H9 (cell line): ENCODE measurements around the gene ZNF628. TPM values are rescaled to one million over a fixed set of nuclear protein-coding genes. Genes with fewer than 3 reads are reported as not detected.

ENCODE experiments used
- DNase-seq: peaks from one replicate; pipeline ENCODE4 v3.0.0-alpha.2; 2017
- H2AFZ ChIP-seq: one replicate; pipeline ENCODE4 v1.6.1; 2013; ENCODE audit warnings: mild to moderate bottlenecking, low read length, control low read depth, moderate library complexity
- H2AK5ac ChIP-seq: 2 replicates; pipeline ENCODE4 v1.6.1; 2013; ENCODE audit warnings: low read length, control low read depth, mixed read lengths; ENCODE audit not compliant: insufficient read length
- H2BK120ac ChIP-seq: one replicate; pipeline ENCODE4 v1.6.1; 2013; ENCODE audit warnings: low read depth, mild to moderate bottlenecking, low read length, control low read depth, inconsistent platforms; ENCODE audit not compliant: poor library complexity, severe bottlenecking
- H2BK12ac ChIP-seq: 2 replicates; pipeline ENCODE4 v1.6.1; 2013; ENCODE audit warnings: low read length, control low read depth, mixed read lengths, low read depth; ENCODE audit not compliant: insufficient read length
- H2BK15ac ChIP-seq: 2 replicates; pipeline ENCODE4 v1.6.1; 2013; ENCODE audit warnings: low read depth, low read length, control low read depth
- H2BK20ac ChIP-seq: one replicate; pipeline ENCODE4 v1.6.1; 2013; ENCODE audit warnings: low read depth, mild to moderate bottlenecking, low read length, control low read depth, inconsistent platforms; ENCODE audit not compliant: poor library complexity, severe bottlenecking
- H2BK5ac ChIP-seq: 2 replicates; pipeline ENCODE4 v1.6.1; 2013; ENCODE audit warnings: low read length, control low read depth, mixed read lengths; ENCODE audit not compliant: insufficient read length
- H3K14ac ChIP-seq: 2 replicates; pipeline ENCODE4 v1.6.1; 2013; ENCODE audit warnings: low read length, control low read depth; ENCODE audit not compliant: insufficient read depth
- H3K18ac ChIP-seq: 2 replicates; pipeline ENCODE4 v1.6.1; 2013; ENCODE audit warnings: low read depth, mild to moderate bottlenecking, mixed read lengths, low read length, control low read depth; ENCODE audit not compliant: insufficient read length
- H3K23ac ChIP-seq: 2 replicates; pipeline ENCODE4 v1.6.1; 2013; ENCODE audit warnings: low read length, control low read depth, mixed read lengths, low read depth; ENCODE audit not compliant: insufficient read length
- H3K23me2 ChIP-seq: 2 replicates; pipeline ENCODE4 v1.6.1; 2013; ENCODE audit warnings: low read depth, mild to moderate bottlenecking, mixed read lengths, low read length, control low read depth; ENCODE audit not compliant: insufficient read length, poor library complexity, severe bottlenecking
- H3K27ac ChIP-seq: 2 replicates; pipeline ENCODE4 v1.5.1; 2013; ENCODE audit warnings: low read length, control low read depth, mixed read lengths, low read depth; ENCODE audit not compliant: insufficient read length
- H3K27me3 ChIP-seq: 2 replicates; pipeline ENCODE4 v1.6.1; 2013; ENCODE audit warnings: low read length, control low read depth, inconsistent platforms; ENCODE audit not compliant: insufficient read depth
- H3K4ac ChIP-seq: 2 replicates; pipeline ENCODE4 v1.6.1; 2013; ENCODE audit warnings: low read depth, mild to moderate bottlenecking, control low read depth, inconsistent platforms, low read length, moderate library complexity
- H3K4me1 ChIP-seq: 2 replicates; pipeline ENCODE4 v1.6.1; 2013; ENCODE audit warnings: low read length, control low read depth, inconsistent platforms; ENCODE audit not compliant: insufficient read depth
- H3K4me2 ChIP-seq: 2 replicates; pipeline ENCODE4 v1.6.1; 2013; ENCODE audit warnings: low read length, control low read depth, mixed read lengths; ENCODE audit not compliant: insufficient read length, insufficient read depth
- H3K56ac ChIP-seq: 2 replicates; pipeline ENCODE4 v1.6.1; 2013; ENCODE audit warnings: low read depth, mild to moderate bottlenecking, mixed read lengths, low read length, control low read depth; ENCODE audit not compliant: insufficient read length
- H3K79me1 ChIP-seq: 2 replicates; pipeline ENCODE4 v1.6.1; 2013; ENCODE audit warnings: low read depth, mild to moderate bottlenecking, moderate library complexity, low read length, control low read depth, inconsistent platforms; ENCODE audit not compliant: insufficient read depth, poor library complexity, severe bottlenecking
- H3K79me2 ChIP-seq: 2 replicates; pipeline ENCODE4 v1.6.1; 2013; ENCODE audit warnings: low read length, control low read depth, inconsistent platforms; ENCODE audit not compliant: insufficient read depth
- H3K9ac ChIP-seq: 2 replicates; pipeline ENCODE4 v1.6.1; 2013; ENCODE audit warnings: low read length, control low read depth, mixed read lengths; ENCODE audit not compliant: insufficient read length; ENCODE audit errors: extremely low read depth
- H3K9me3 ChIP-seq: one replicate; pipeline ENCODE4 v1.6.1; 2013; ENCODE audit warnings: low read depth, low read length, inconsistent platforms; ENCODE audit not compliant: control insufficient read depth
- H3T11ph ChIP-seq: one replicate; pipeline ENCODE4 v1.6.1; 2013; ENCODE audit warnings: mild to moderate bottlenecking, low read length, control low read depth, inconsistent platforms
- H4K20me1 ChIP-seq: one replicate; pipeline ENCODE4 v1.6.1; 2013; ENCODE audit not compliant: control insufficient read depth, insufficient read length, insufficient read depth
- H4K5ac ChIP-seq: 2 replicates; pipeline ENCODE4 v1.6.1; 2013; ENCODE audit warnings: low read depth, mild to moderate bottlenecking, mixed read lengths, low read length, control low read depth; ENCODE audit not compliant: insufficient read length
- H4K8ac ChIP-seq: replicated peaks from 2 replicates; pipeline ENCODE4 v1.6.1; 2013; ENCODE audit warnings: low read length, control low read depth, mixed read lengths, low read depth; ENCODE audit not compliant: insufficient read length
- H4K91ac ChIP-seq: 2 replicates; pipeline ENCODE4 v1.6.1; 2013; ENCODE audit warnings: low read depth, mild to moderate bottlenecking, moderate library complexity, mixed read lengths, low read length, control low read depth; ENCODE audit not compliant: insufficient read length
- H3K27ac Mint-ChIP-seq, 3 experiments: 2 replicates in 2 of 3; 3 replicates in 1 of 3; pipeline ENCODE4 v1.8.0; 2020 to 2021; ENCODE audit warnings: mixed read lengths in 3 of 3, mild to moderate bottlenecking in 1 of 3, moderate library complexity in 1 of 3
- H3K27me3 Mint-ChIP-seq: 2 replicates; pipeline ENCODE4 v1.8.0; 2021; ENCODE audit warnings: low read depth, mild to moderate bottlenecking, moderate library complexity, mixed read lengths
- H3K36me3 Mint-ChIP-seq, 3 experiments: 2 replicates in 2 of 3; 3 replicates in 1 of 3; pipeline ENCODE4 v1.8.0; 2020 to 2021; ENCODE audit warnings: low read depth in 3 of 3, mixed read lengths in 3 of 3; ENCODE audit not compliant: insufficient read depth in 1 of 3
- H3K4me1 Mint-ChIP-seq, 2 experiments: 2 replicates each; pipeline ENCODE4 v1.8.0; 2020; ENCODE audit warnings: mixed read lengths in 2 of 2
- H3K4me3 Mint-ChIP-seq, 2 experiments: 2 replicates in 1 of 2; 3 replicates in 1 of 2; pipeline ENCODE4 v1.8.0; 2020 to 2021; ENCODE audit warnings: mild to moderate bottlenecking in 2 of 2, mixed read lengths in 2 of 2, moderate library complexity in 1 of 2
- H3K9me3 Mint-ChIP-seq, 2 experiments: 2 replicates in 1 of 2; 3 replicates in 1 of 2; pipeline ENCODE4 v1.8.0; 2020; ENCODE audit warnings: mild to moderate bottlenecking in 2 of 2, mixed read lengths in 2 of 2, moderate library complexity in 1 of 2
- CTCF ChIP-seq: fragments of 200-600 bp; sonication (generic); conservative IDR thresholded peaks from 3 replicates; pipeline ENCODE4 v1.8.0; 2021; ENCODE audit warnings: antibody characterized with exemption, mild to moderate bottlenecking
- whole genome bisulfite sequencing: extraction: QIAGEN DNeasy Blood & Tissue Kit; methylation state at CpG from one replicate; pipeline ENCODE4 v1.1.7; 2013; ENCODE audit warnings: missing lambda C conversion rate, low lambda C conversion rate, mixed read lengths; ENCODE audit not compliant: insufficient read length; ENCODE audit errors: extremely low coverage; 5-methylcytosine and 5-hydroxymethylcytosine counted together
- total RNA-seq: library from RNA; stranded (reverse); gene quantifications from 2 replicates; pipeline ENCODE4 v1.2.1, GENCODE V29; 2021

Gene ZNF628
- total RNA-seq, 1 experiment from 2014 or later: 16.6 TPM

- peaks cover 67% of the 10 kb centered on the region for H3K27me3 ChIP-seq
- H3K9me3 ChIP-seq: no peaks in the 10 kb centered on the region
- TF ChIP-seq CTCF: no peak
- no peak overlapping the region for H3T11ph ChIP-seq
- H4K91ac ChIP-seq: no peak overlapping the region
- Mint-ChIP-seq H3K4me3 (no peak overlapping the region), H3K27ac (no peak overlapping the region), H3K27me3 (peaks cover 21% of the 10 kb centered on the region), H3K36me3 (no peaks in the 10 kb centered on the region; a peak in 1 of 7 replicates), H3K4me1 (peaks cover 10 to 21% of the 10 kb centered on the region in 2 experiments), H3K9me3 (peaks cover 0 to 2% of the 10 kb centered on the region in 2 experiments; a peak in 3 of 5 replicates)
- no peak overlapping the region for H3K4ac ChIP-seq
- no peaks in the 10 kb centered on the region for H3K79me2 ChIP-seq
- no peak overlapping the region for H4K5ac ChIP-seq
- H3K79me1 ChIP-seq: no peaks in the 10 kb centered on the region
- no peak overlapping the region for H2AK5ac ChIP-seq
- no peak overlapping the region for H2BK120ac ChIP-seq
- no peak overlapping the region for H2BK15ac ChIP-seq
- peaks cover 13% of the 10 kb centered on the region for H3K23me2 ChIP-seq
- H2BK12ac ChIP-seq: no peak overlapping the region
- no peak overlapping the region for H3K56ac ChIP-seq
- DNase-seq: no peak
- H2BK5ac ChIP-seq: no peak overlapping the region
- no peak overlapping the region for H2AFZ ChIP-seq
- no peaks in the 10 kb centered on the region for H4K20me1 ChIP-seq
- no CpG with 5 or more reads among the region's 8 CpGs for WGBS
- no peak overlapping the region for H2BK20ac ChIP-seq
- no peak overlapping the region for H3K14ac ChIP-seq
- H3K4me1 ChIP-seq: 0 out of 2 replicates have a peak, but pooled peaks cover 2% of the 10 kb centered on the region
- H3K18ac ChIP-seq: no peak overlapping the region
- no peak overlapping the region for H3K9ac ChIP-seq
- H4K8ac ChIP-seq: no peak overlapping the region
- no peak overlapping the region for H3K4me2 ChIP-seq
- H3K27ac ChIP-seq: no peak overlapping the region
- H3K23ac ChIP-seq: no peak overlapping the region
Observed at GRCh38 chr19:55446060-55446459, 30.4 kb upstream of the ZNF628 start.
